Pancreas (tissue), 10 donors: ENCODE measurements around the gene SLC26A9. TPM values are rescaled to one million over a fixed set of nuclear protein-coding genes. Genes with fewer than 3 reads are reported as not detected.

Source experiments
- ATAC-seq, 4 donors: fragments of 200-7000 bp; cut with Tn5 transposase; one replicate each; pipeline versions ENCODE4 v1.8.0 to v1.9.1; 2020; ENCODE audit warnings: mild to moderate bottlenecking in 4 of 4, moderate library complexity in 4 of 4
- DNase-seq, 6 donors: peaks; one replicate each; pipeline ENCODE4 v3.0.0-alpha.2; 2020
- FAIRE-seq: peaks from 2 replicates; lab custom pipeline; 2012; peaks lifted over from hg19 to GRCh38; lab: Jason Lieb, UNC
- H3K27ac ChIP-seq, 4 donors: fragments of 200-600 bp; sonication (generic); 1 replicate in 3 of 4; 2 replicates in 1 of 4; pipeline versions ENCODE4 v1.5.0 to v1.8.0; 2020
- H3K27me3 ChIP-seq, 4 donors: fragments of 200-600 bp; one replicate each; pipeline ENCODE4 v1.8.0; 2021
- H3K36me3 ChIP-seq, 3 donors: fragments of 200-600 bp; sonication (generic) in 1 of 3; one replicate each; pipeline versions ENCODE4 v1.5.0 to v1.8.0; 2020 to 2021
- H3K4me1 ChIP-seq, 3 donors: fragments of 200-600 bp; one replicate each; pipeline ENCODE4 v1.8.0; 2021
- H3K4me3 ChIP-seq, 4 donors: fragments of 200-600 bp; sonication (generic) in 2 of 4; one replicate each; pipeline versions ENCODE4 v1.5.0 to v1.8.0; 2020 to 2021
- H3K9me3 ChIP-seq, 4 donors: fragments of 200-600 bp; one replicate each; pipeline ENCODE4 v1.8.0; 2021
- CTCF ChIP-seq, 4 donors: fragments of 200-600 bp; sonication (generic) in 3 of 4; IDR thresholded peaks; one replicate each; pipeline versions ENCODE4 v1.5.0 to v1.8.0; 2021; ENCODE audit warnings: antibody characterized with exemption in 4 of 4
- WGBS, 2 donors: extraction: QIAGEN DNeasy Blood & Tissue Kit; methylation state at CpG; one replicate each; pipeline ENCODE4 v1.1.7; 2013; 5-methylcytosine and 5-hydroxymethylcytosine counted together
- intact Hi-C, 3 donors: fragments of 100-400 bp; cut with DNase I; formaldehyde crosslinking; loops; one replicate each; pipeline versions ENCODE4 v1.11.1 to v1.14.2; 2022
- polyA plus RNA-seq, 2 donors: library from polyadenylated mRNA; stranded (reverse); fragments of 200-250 nt; gene quantifications; one replicate each; pipeline ENCODE4 v1.2.3, GENCODE V29; 2013
- total RNA-seq, 6 donors: library from RNA; stranded (reverse); fragmentation: NEBNext Ultra II Directional in 4 of 6; extraction: Animal tissue kit (Norgen Biotek cat#: 25700) in 4 of 6; gene quantifications; one replicate each; pipeline versions ENCODE4 v1.2.1 to v1.2.4, GENCODE V29; 2021 to 2023
- donor health status: healthy with polysubstance abuse.
- donor health status: DM: no; HTN: no; CAD: no; lungs with moderate emphysema.
- donor health status: DM: no; HTN: no; CAD: no.
- donor health status: control.
- donor health status: control.
- donor health status: Bipolar disorder and iron deficiency.
- donor health status: DM: yes; HTN: yes; CAD: no.
- donor health status: DM: no; HTN: no; CAD: no.
- donor health status: DM: no; HTN: no; CAD: no.
- donor health status: DM: yes; HTN: yes; CAD: no.

The SLC26A9 gene
- total and polyA plus RNA-seq, 8 donors, result 0.56 to 6.5 (median 1.2) TPM

- peak in 1 of 4 donors; percentile 11 for ATAC-seq
- Histone ChIP-seq H3K9me3 (no peaks in the 10 kb centered on the region), H3K27ac (peak overlapping the region in 1 of 4 donors; percentile 16), H3K4me1 (peaks cover 0 to 7% (median 3%) of the 10 kb centered on the region in 3 donors), H3K36me3 (no peaks in the 10 kb centered on the region), H3K4me3 (no peak overlapping the region), H3K27me3 (no peaks in the 10 kb centered on the region)
- no peak for DNase-seq
- intact Hi-C loops, result loop anchor here (2.0 to 10.0 kb wide), 5 partner anchors 51 to 183 kb away; no protein-coding TSS in a partner anchor
- TF ChIP-seq CTCF (IDR thresholded peaks at IDR 0.05), result no peak
- FAIRE-seq, result no peak
- WGBS, 2 donors, result 64 to 69% methylated on average over 15 of the region's 15 CpGs
Observed at GRCh38 chr1:205975387-205975998, 32.2 kb upstream of the SLC26A9 start.

- WGBS, 2 donors, result 76 to 84% methylated on average over 3 of the region's 3 CpGs
- no peak overlapping the region for H3K27ac ChIP-seq
- intact Hi-C loops, result loop anchor here (2.0 to 10.0 kb wide), 5 partner anchors 50 to 182 kb away; no protein-coding TSS in a partner anchor
- TF ChIP-seq CTCF (IDR thresholded peaks at IDR 0.05), result no peak
- peaks cover 0 to 10% (median 3%) of the 10 kb centered on the region in 3 donors for H3K4me1 ChIP-seq
- no peaks in the 10 kb centered on the region for H3K36me3 ChIP-seq
- DNase-seq (no peak), FAIRE-seq (no peak), ATAC-seq (no peak)
- H3K9me3 ChIP-seq, result no peaks in the 10 kb centered on the region
- H3K27me3 ChIP-seq, result no peaks in the 10 kb centered on the region
- no peak overlapping the region for H3K4me3 ChIP-seq
Observed at GRCh38 chr1:205974712-205975111, 31.5 kb upstream of the SLC26A9 start.

GRCh38 chr1:205973377-205974232 is 30.3 kb upstream of the SLC26A9 start:
- FAIRE-seq (no peak), DNase-seq (no peak), ATAC-seq (no peak)
- Histone ChIP-seq H3K36me3 (no peaks in the 10 kb centered on the region), H3K27ac (no peak overlapping the region), H3K4me1 (peaks cover 0 to 10% (median 3%) of the 10 kb centered on the region in 3 donors), H3K9me3 (no peaks in the 10 kb centered on the region), H3K4me3 (no peak overlapping the region), H3K27me3 (no peaks in the 10 kb centered on the region)
- TF ChIP-seq CTCF (IDR thresholded peaks at IDR 0.05), result no peak
- 91 to 92% methylated on average over 8 of the region's 8 CpGs for WGBS, 2 donors
- intact Hi-C loops, result loop anchor here in 2 of 3 donors (2.0 to 10.0 kb wide), 2 partner anchors 49 to 55 kb away; no protein-coding TSS in a partner anchor

- ATAC-seq, result no peak
- no peaks in the 10 kb centered on the region for H3K9me3 ChIP-seq
- H3K4me3 ChIP-seq, result no peak overlapping the region
- H3K27ac ChIP-seq, result no peak overlapping the region
- no peaks in the 10 kb centered on the region for H3K27me3 ChIP-seq
- FAIRE-seq, result no peak
- no peaks in the 10 kb centered on the region for H3K36me3 ChIP-seq
- DNase-seq, result no peak
- 88 to 93% methylated on average over 11 of the region's 11 CpGs for WGBS, 2 donors
- TF ChIP-seq CTCF (IDR thresholded peaks at IDR 0.05), result no peak
- peaks cover 0 to 10% (median 3%) of the 10 kb centered on the region in 3 donors for H3K4me1 ChIP-seq
- intact Hi-C loops, result loop anchor here in 1 of 3 donors (10.0 kb wide), 1 partner anchor 48 kb away; no protein-coding TSS in a partner anchor
Observed at GRCh38 chr1:205972491-205973168, 29.4 kb upstream of the SLC26A9 start.
